GM21528 (cell line): ENCODE measurements around the gene LHX1.

Source experiments
- ATAC-seq: cut with Tn5 transposase; IDR thresholded peaks from one replicate; pipeline ENCODE4 v1.9.1; 2021; ENCODE audit warnings: mild to moderate bottlenecking, moderate library complexity; ENCODE audit not compliant: unreplicated experiment, low FRiP score

The LHX1 gene

DNA sequence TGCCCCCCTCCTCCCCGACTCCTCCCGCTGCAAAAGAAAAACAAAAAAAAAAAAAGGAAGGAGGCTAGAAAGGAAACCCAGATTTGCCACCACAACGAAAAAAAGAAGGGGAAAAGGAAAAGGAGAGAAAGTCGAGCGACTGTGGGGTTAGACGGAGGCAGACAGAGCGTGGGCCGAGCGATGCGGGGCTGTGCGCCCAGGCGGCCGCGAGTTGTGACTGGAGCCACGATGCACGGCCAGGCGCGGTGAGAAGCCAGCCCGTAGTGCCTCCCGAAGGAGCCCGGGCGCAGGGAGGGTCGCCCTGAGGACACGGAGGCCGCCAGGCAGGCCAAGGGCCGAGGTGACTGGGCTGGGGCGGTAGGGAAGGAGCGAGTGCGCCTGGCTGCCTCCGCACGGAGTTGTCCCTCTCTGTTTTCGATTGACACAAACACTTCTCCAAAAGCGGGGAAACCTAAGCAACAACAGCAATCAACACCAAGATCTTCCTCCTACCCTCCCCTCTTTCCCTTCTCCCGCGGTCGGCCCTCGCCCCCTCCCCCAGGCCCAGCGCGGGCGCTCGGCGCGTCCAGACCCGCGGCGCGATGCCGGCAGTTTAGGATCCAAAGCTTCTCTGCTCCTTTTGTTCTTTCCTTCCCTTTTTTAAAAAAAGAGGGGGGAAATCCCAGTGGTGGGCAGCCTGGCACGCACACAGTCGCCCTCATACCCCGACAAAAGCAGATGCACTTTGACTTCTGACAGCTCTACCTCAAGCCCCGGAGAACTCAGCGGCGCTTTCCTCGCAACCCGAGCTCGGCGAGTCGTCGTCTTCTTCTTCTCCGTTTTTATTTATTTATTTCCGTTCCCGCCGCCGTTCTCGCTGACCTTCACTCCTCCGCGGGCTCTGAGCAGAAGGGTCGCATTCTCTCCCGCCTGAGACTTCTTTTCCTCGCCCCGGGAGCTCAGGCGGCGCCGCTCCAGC, at the start of gene LHX1:
Gene LHX1 (plus strand): TSS at position 475 of the 958 bp plus-strand sequence. CDS start 723 bp downstream, outside the sequence.
- ATAC-seq: no peak

DNA sequence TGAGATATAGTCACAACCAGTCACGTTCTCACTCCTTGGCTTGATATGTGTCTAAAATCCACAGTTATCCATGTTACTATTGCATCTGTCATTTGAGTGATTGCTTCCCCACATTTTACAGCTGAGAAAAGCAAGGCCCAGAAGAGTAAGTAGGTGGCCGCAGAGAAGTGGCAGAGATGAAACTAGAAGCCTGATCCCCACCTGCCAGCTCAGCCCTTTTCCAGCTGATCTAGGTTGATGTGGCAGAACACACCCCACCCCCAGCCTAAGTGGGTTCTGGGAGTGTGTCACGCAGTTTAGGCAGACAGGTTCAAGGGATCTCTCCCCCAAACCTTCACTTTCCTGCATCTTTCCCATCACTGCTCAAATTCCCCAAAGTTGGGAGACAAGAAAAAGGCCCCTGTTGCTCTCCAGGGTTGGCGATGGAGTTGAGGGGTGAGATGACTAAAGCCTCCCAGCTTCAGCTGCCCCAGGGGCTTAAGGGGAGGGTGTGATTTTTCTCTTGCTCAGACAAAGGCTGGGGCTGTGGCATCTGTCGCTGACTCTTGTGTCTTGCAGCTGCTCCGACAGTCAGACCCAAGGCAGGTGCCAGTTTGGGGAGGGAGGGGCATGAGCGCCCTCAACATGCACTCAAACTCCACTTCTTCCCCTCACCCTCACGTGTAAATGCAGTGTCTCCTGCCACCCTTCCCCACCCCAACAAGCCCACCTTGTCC, 48.9 kb upstream of the LHX1 start:
- ATAC-seq: no peak

DNA sequence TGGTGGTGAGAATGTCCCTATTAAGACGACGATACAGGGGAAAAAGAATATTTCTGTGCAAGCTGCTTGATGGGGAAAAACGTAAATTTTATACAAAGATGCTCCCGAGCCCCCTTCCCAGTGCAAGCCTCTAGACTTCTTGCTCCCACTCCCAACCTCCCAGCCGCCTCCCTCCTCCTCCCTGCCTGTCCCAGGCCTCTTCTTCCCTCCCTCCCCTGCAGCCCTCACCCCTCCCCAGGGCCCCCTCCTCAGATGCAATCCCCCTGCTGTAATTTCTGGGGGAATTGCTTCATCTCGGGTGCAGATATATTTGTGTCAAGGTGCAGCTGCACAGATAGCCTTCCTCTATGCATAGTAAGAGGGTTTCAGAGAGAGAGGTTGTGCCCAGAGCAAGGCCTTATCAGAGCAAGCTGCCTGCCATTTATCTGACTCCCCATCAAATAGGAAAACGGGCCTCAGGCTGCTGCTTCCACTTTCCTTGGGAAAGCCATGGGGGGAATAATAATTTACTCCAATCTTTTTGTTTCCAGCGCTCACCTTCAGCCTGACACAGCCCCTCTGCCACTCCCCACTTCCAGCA, 47.4 kb upstream of the LHX1 start:
- ATAC-seq: no peak

DNA sequence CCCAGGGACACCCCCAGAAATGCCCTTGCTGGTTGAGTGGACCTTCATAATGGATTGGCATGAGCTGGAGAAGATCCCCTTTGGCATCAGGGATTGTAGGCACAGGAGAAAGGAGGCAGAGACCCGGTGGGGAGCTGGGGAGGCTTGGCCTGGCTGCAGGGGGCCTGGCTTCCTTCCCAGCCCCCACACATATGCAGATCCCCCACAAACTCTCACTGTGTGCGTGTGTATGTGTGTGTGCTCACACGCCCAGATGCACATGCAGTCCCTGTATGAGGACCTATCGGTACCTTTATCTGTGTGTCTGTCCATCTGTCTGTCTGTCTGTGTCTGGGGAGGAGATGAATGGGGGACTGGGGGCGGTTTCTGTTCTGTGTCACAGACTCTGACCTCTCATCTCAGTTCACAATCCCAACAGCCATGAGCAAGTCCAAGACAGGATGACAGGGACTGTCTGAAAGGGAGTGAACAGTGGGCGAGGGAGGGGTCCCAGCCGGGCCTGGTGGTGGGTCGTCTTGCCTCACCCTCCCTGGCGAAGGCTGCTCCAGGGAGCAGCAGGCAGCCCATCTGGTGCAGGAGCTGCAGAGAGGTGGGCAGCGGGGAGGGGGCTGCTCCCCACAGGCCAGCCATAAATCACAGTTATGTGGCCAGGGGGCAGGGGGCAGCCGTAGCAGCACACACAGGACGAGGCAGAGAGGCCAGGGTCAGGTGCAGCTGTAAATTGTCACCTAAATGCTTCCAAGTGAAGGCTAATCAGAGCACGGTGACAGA, 46.7 kb upstream of the LHX1 start:
- ATAC-seq: no peak

DNA sequence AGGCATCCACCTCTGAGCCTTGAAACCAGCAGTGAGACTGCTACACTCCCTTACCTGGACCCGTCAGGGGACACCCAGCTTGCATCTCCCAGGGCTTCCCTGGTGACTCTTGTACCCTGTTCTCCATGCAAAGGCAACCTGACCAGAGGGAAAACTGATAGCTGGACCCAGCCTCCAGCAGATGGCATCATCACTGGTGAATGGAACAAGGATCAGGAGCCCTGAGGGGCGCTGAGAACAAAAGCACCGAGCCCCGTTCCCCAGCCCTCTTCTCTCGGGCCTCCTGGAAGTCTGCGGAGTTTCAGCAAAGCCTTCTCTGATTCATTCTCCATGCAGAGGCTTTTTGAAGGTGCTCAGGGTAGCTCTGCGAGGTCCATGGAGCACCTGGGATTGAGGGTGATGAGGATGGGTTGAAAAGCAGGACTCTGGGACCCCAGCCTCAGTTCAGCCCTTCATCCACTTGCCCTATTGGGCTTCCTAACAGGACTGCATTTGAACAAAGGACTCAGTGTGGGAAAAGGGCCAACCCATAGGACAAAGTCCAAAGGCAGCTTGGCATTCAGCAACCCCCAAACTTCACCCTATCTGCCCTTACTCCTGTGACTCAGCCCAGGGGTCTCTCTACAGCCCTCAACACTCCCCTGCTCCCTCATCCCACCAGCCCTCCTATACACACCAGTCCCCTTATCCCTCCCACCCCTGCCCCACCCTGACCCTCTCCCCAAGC, 45.0 kb upstream of the LHX1 start:
- no peak for ATAC-seq

DNA sequence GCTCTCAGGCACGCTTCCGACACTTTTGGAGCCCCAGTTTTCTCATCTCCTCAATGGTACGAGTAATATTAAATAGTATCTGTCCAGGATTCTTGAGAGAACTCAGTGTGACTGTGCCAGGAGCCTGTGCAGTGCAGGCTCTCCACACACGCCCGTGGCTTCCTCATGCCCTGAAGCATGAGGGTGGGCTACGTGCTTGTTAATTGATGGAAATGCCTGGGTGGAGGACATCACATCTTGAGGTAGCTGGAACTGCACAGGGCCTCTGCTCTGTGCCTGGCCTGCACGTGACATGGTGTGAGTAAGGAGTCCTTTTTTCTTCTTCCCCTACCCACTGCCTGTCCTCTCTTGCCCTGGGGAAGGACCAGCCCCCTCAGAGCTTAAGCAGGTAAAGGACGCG, 43.1 kb upstream of the LHX1 start:
- no peak for ATAC-seq

DNA sequence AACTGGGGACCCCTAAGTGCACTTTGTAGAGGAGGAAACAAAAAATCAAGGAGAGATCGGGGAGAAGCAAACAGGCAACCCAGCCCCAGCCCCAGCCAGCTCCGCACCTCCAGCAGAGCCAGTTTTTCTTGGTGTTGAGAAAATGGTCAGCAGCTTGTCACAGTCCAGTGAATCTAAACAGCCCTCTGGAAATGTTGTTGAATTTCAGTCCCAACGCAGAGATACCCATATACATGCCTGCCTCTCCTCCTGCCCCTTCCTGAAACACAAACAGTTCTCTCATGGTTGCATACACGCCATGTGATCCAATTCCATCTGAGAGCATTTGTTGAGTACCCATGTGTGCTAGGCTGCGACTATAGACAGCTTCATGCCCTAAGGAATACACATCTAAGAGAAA, 42.4 kb upstream of the LHX1 start:
- ATAC-seq: no peak

DNA sequence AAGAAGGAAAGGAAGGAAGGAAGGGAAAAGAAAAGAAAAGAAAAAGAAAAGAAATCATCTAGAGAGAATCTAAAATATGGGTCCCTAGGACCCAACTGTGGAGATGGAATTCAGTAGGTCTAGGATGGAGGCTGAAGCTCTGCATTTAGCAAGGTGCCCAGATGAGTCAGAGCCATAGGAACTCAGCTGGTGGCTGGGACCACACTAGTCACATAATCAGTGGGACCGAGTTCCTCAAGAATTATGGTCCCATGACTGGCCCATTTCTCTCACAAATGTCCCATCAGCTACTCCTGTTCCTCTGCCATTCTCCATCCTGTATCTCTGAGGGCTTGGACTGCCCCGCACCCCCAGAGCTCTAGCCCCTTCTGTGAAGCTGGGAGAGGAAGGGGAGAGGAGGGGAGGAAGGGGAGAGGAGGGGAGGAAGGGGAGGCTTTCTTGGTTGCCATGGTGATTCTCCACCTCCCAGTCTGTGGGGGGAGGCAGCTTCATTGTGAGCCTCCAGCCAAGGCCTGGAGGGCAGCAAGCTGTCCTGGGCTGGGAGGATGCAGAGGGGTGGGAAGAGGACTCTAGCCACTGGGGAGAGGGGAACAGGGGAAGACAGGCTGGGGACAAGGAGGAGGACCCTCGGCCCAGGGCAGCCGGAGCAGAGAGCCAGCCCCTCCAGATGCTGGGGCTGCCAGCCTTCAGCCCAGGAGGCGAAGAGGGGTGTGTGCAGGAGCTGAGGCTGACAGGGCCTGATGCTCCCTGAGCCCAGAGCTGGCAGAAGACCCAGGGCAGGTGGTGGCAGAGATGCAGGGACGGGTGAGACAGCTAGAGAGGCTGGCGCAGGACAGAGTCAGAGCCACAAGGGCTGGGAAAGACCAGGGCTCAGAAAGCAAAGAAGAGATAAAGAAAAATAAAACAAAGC, 37.8 kb upstream of the LHX1 start:
- ATAC-seq: no peak

DNA sequence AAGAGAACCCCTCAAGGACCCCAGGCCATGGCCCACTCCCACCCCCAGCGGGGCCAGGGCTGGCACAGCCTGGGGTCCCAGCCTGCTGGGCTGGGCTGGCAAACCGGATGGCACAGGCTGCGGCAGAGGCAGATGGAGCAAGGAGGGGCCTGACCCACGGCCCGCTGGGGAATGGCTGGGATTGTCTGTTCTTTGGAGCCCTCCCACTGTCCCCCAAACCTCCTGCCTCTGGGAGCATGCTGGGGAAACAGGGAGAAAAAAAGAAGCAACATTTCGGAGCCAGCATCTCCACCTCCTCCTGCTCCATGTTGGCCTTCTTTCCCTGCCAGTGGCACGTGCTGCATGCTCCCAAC, 37.1 kb upstream of the LHX1 start:
- no peak for ATAC-seq

DNA sequence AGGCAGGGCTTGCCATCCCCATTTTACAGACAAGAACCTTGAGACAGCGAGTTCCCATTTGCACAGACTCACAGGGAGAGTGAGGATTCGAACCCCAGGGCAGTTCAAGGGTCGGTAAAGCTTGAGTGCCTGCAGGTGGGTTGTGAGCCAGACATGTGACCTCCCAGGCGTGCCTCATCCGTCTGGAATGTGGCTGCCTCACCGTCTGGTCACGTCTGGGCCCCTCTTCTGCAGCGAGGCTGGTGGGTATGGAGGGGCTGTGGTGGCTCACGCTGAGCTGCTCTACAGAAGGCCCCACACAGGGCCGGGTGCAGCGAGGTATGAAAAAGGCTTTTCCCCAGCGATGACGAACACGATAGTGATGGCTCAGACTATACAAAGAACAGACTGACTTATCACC, 35.8 kb upstream of the LHX1 start:
- no peak for ATAC-seq

DNA sequence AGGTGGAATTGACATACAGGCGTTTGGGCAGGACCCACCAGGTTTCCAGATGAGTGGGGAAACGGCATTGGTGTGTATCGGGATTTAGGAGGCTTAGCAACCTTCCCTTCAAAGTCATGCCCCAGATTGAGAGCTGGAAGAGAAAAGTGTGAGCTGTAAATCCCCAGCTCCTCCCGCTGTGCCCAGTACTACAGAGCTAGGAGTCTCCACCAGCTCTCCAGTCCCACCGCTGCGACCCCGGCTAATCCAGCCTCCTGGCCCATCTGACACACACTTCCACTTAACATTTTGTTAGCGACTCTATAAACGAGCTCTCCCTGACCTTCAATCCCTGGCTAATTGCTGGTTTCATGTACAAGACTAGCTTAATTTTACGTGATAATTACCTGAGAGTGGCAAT, 29.9 kb upstream of the LHX1 start:
- ATAC-seq: no peak

DNA sequence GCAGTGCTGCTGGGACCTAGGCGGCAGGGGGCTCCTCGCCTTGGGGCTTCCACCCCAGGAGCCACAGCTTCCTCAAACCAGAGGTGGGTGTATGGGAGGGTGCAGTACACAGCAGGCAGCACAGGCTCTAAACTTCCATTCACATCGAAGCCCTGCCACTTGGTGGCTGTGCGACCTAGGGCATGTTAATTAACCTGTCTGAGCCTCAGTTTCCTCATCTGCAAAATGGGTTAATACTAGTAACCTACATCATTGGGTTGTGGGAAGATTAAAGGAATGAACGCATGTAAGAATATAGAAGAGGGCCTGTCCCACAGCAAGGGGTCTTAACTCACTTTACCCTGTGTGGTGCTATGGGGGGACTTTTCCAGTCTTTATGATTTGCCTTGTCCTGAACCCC, 26.8 kb upstream of the LHX1 start:
- ATAC-seq: no peak

DNA sequence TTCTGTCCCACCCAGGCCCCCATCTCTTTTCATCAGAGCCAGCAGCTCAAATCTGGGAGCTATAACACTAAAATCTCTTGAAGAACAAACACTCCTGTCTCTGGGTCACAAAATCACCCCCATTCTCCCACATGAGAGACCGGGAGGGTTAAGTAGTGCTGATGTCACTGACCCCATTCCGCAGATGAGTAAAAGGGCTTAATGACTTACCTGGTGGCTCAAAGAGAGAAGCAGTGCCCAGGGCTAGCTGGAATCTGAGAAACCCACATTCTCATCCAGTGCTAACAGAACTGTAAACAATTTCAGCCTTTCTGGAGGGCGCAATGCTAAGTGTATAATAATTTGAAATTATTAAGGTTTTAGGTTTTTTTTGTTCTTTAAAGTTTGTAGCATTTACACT, 26.3 kb upstream of the LHX1 start:
- no peak for ATAC-seq

DNA sequence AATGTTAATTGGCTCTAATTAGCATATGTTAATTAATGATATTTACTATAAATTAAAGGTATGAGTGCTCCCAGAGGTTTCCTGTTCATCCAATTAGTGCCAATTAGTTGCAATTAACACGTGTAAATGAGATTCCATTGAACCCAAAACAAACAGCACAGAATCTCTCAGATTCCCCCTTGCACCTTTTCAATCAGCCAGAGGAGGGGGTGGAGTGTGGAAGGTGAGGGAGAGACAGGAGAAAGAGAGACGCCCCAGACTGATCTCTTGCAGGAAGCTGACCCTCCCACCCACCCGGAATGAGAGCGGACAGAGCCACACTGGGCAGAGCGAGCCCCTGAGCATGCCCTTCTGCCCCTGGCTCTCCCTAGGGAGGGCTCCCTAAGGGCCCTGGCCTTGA, 24.1 kb upstream of the LHX1 start:
- ATAC-seq: no peak

DNA sequence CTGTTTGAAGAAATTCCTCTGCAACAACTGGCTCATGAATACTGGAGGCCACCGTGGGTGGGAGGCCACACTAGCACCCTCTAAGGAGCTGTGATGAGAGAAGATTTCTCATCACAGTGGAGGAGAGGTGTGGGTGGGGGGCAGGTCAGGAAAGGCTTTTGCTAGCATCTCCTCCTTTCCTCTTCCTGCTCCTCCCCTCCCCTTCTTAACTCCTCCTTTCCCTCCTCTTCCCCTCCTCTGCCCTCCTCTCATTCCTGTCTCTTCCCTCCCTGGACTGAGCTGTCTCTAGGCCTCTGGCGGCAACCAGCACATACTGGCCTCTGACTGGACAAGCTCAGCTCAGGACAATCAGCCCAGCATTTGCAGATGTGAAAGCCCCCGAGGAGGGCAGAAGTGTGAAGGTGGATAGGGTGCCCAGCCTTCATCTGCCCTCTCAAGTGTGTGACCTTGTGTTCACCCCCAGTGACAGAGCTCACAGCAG, 19.0 kb upstream of the LHX1 start:
- no peak for ATAC-seq

DNA sequence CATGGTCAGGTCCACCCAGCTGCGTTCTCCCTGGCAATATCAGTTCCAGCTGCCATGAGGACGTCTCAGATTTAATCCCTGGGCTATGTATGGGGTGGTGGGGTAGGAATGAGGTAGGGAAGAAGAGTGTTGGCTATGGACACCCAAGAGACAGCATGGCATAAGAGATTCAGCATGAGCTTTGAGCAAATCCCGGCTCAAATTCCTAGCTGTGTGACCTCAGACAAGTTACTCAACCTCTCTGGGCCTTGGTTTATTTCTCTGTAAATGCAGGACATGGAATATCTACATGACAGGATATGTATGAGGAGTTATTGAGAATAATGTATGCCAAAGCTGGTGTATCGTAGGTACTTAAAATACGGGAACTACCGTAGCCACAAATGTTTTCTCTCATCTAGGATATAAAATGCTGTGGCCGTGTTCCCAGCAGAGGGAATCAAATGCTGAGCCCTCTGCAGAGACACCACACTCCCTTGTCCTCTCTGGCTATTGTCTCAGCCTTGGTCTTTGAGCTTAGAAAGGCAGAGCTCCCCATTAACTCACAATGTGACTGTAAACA, 17.8 kb upstream of the LHX1 start:
- no peak for ATAC-seq

DNA sequence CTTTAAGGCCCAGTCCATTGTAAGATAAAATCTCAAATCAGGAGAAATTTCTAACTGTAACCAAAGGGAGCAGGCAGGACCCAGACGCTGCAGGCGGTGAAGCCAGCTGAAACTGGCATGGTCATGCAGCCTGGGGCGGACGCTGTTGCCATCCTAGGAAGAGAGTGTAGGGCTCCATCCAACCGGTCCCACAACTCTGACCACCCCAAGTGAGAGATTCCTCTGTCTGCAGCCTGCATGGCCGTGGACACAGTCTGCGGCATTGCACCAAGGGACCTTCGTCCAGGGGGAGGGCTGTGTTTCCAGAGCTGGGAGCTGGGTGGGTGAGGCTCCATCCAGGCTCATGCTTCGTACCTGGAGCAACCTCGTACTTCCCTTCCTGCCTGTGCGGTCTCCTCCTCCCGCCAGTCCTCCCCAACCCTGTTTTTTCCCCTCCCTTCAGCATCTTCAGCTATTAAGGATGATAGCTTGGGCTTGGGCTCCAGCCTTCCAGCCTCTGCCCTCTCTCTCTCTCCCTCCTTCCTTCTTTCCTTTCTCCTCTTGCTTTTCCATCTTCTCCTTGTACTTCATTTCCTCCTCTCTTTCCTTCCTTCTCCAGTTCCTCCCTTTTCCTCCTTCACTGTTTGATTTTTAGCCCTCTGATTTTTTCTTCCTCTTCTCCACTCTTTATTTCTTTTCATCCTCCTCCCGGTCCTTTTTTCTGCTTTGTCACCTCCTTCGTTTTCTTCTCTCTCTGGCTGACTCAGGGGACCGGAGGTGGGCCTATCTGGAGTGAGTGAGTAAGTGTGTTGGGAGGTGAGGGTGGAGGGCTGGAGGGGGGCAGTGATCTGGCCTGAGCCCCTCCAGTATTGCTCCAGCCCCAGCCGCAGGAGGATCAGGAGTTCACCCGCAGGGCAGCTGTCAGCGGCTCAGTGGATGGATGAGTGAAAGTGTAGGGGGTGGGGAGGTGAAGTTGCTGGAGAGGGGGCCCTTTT, 17.0 kb upstream of the LHX1 start:
- no peak for ATAC-seq
